Kidney capillary endothelial cell (primary cell): ENCODE measurements around the gene SMPDL3B.

Experiments used
- DNase-seq: peaks from one replicate; pipeline ENCODE4 v3.0.0-alpha.2; 2018; ENCODE audit warnings: low spot score

Gene SMPDL3B

GRCh38 chr1:27940870-27941560, 6.2 kb downstream of the SMPDL3B start:
- DNase-seq: no peak

GRCh38 chr1:27941671-27942540, 7.1 kb downstream of the SMPDL3B start:
- no peak for DNase-seq

- no peak for DNase-seq
Observed at GRCh38 chr1:27945020-27945419, 10.2 kb downstream of the SMPDL3B start.

GRCh38 chr1:27949027-27949426, 14.2 kb downstream of the SMPDL3B start:
- DNase-seq: no peak

- no peak for DNase-seq
Observed at GRCh38 chr1:27951396-27951795, 16.6 kb downstream of the SMPDL3B start.

- DNase-seq: no peak
Observed at GRCh38 chr1:27952147-27952546, 17.3 kb downstream of the SMPDL3B start.

GRCh38 chr1:27954186-27954585, 19.4 kb downstream of the SMPDL3B start:
- no peak for DNase-seq

- DNase-seq: no peak
Observed at GRCh38 chr1:27955076-27955475, 20.3 kb downstream of the SMPDL3B start.

GRCh38 chr1:27956761-27957160, 22.0 kb downstream of the SMPDL3B start:
- no peak for DNase-seq

- no peak for DNase-seq
Observed at GRCh38 chr1:27957655-27958054, 22.9 kb downstream of the SMPDL3B start.

GRCh38 chr1:27958513-27958912, 23.7 kb downstream of the SMPDL3B start:
- DNase-seq: no peak

- peak; percentile 67 for DNase-seq
Observed at GRCh38 chr1:27959792-27960603, 25.2 kb downstream of the SMPDL3B start, which contains the start of gene XKR8. XKR8 (plus strand) TSS chr1:27959973; CDS start chr1:27960070, 97 bp downstream.

- DNase-seq: no peak
Observed at GRCh38 chr1:27960762-27961645, 26.2 kb downstream of the SMPDL3B start.

GRCh38 chr1:27961646-27962221, 26.9 kb downstream of the SMPDL3B start:
- no peak for DNase-seq

- no peak for DNase-seq
Observed at GRCh38 chr1:27963393-27963792, 28.6 kb downstream of the SMPDL3B start.

- no peak for DNase-seq
Observed at GRCh38 chr1:27966402-27967105, 31.8 kb downstream of the SMPDL3B start.

- no peak for DNase-seq
Observed at GRCh38 chr1:27967106-27967883, 32.5 kb downstream of the SMPDL3B start.

GRCh38 chr1:27967884-27968466, 33.2 kb downstream of the SMPDL3B start:
- DNase-seq: no peak

- DNase-seq: no peak
Observed at GRCh38 chr1:27968692-27969091, 33.9 kb downstream of the SMPDL3B start.
